Kasumi-1 (cell line): ENCODE results near the gene BTBD16.

Source experiments
- DNase-seq, 2 experiments: peaks; one replicate each; lab custom pipeline; 2025; lab: John Stamatoyannopoulos, UW

Gene BTBD16

DNA sequence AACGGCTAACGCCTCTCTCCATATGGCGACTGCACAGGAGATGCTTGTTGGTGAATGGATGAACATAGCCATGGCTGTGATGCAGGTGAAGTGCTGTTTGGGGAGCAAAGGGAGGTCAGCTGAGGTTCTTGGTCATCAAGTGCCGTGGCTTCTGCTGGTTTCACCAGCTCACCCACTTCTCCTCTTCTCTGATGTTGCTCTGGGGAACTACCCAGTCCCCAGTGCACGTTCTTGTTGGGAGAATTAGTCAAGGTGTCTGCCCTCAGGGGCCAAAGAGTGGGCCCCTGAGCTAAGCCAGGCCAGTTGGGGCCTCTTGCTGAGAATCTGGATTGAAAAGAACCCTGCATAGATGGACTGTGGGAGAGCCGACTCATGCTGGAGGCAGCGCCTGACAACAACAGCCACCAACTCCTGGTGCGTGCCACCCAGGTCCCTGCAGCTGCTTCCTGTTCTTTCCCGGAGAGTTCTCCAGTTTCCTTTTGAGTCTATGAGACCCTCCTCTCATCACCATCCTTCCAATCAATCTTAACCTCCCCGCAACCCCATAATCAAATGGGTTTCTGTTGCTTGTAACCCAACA is 3.0 kb downstream of the BTBD16 start:
- DNase-seq = no peak

DNA sequence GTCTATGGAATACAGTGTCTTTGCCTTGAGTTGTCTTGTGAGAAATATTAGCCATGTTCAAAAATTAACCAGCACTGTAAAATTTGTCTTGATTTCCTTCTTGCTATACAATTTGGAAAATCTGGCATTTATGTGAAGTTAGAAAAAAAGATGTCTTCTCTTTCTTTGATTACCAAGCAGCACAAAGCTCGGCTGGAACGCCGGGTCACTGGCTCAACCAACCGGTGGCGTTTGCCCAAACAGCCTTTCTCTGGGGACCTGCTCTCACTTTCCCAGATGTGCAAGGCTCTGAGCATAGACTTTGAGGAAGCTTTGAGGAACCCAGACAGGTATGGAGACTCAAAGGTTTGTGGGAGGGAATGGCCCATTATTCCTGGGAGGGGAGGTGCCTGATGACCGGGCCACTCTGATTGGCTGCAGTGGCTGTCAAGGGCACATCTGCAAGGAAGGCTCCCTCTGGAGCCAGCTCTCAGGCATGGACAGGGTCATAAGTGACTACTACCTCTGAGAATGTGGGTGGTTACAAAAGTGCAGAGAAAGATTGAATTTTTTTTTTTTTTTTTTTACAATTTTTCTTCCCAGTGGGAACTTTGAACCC is 5.6 kb downstream of the BTBD16 start:
- DNase-seq = no peak

DNA sequence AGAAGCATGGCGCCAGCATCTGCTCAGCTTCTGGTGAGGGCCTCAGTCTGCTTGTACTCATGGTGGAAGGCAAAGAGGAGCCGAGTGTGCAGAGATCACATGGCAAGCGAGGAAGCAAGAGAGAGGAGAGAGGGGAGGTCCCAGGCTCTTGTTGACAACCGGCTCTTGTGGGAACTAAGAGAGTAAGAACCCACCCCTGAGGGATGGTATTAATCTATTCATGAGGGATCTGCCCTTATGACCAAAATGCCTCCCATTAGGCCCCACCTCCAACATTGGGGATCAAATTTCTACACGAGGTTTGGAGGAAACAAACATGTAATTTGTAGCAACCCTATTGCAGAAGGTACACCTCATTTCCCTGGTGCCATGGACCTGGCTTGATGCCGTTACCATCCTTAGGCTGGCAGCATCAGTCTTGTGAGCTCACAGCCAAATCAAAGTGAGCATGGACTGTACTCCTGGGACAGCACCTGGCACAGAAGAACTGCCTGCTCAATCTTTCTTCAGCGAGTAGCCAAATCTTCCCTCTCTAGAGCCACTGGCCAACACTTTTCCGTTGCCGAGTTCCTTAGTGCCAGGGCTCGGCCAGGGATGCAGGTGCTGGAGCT is 6.5 kb downstream of the BTBD16 start:
- no peak for DNase-seq

DNA sequence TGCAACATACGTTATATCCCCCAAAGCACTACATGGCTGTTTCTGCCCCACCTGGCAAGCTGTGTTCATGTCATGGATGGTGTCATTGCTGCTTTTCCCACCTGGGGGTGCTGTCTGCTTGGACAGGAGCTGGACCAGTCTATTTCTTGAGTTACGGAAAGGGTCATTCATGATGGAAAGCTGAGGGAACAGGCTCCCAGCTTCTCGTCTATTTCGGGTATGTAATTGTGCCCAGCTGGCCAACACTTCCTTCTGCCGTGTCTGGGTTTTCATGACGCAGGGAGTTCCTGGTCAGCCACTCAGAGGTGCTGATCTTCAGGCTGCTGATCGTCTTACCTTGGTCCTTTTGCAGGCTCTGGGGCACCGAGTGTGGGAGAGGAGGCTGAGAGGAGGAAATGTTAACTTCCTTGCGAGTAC is 8.6 kb downstream of the BTBD16 start:
- no peak for DNase-seq

DNA sequence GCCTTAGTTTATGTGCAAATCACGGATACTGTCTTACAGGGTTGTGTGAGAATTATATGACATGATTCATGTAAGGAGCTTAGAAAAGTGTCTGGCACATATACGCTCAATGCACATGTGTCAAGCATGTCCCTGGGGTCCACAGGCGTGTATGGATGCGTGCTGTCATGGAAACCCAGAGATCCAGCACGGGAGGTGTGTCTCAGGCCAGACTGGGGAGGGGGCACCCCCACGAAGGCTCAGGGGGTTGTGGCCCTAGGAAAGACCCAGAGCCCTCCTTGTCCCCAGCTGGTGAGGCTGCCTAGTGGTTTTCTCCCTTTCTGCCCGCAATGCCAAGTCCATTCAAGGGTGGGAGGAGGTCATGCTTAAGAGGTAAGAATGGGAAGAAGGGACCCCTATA is 9.1 kb downstream of the BTBD16 start:
- DNase-seq = no peak

DNA sequence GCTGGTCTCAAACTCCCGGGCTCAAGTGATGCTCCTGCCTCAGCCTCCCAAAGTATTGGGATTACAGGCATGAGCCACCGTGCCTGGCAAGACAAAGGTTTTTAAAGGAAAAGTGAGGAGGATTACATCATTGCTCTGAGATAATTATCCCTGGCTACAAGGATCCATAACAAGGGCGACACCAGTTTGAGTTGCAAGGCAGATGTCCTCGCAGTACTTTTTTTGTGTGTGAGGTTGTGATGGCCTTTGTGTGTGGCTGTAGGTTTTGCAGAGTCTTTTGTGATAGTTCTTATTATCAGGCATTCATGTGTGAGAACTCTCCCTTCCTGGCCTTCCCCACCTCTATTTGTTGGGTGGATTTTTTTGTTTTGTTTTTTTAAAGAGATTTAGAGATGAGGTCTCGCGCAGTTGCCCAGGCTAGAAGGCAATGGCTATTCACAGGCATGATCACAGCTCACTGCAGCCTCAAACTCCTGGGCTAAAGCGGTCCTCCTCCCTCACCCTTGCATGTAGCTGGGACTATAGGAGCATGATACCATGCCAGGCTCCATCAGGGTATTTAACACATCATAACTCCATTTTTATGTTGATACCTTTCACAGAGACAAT is 10.0 kb downstream of the BTBD16 start:
- no peak for DNase-seq

DNA sequence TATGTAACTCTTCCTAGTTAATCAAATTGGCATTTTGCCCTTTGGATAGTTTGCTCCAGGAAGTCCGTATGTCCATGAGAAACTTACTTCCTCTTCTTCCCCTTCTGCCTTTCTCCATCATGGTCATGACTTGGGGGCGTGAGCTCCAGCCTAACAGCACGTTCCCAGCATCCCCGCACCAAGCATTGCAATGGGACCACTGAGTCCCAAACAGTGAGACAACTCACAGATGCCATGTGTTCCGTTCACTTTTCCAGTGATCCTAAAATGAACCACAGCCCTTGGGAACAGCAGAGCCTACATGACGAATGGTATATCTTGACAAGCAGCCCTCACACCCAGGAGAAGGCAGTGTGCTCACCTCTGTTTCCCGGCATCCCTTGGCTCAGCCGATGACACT is 10.7 kb downstream of the BTBD16 start:
- DNase-seq = no peak

DNA sequence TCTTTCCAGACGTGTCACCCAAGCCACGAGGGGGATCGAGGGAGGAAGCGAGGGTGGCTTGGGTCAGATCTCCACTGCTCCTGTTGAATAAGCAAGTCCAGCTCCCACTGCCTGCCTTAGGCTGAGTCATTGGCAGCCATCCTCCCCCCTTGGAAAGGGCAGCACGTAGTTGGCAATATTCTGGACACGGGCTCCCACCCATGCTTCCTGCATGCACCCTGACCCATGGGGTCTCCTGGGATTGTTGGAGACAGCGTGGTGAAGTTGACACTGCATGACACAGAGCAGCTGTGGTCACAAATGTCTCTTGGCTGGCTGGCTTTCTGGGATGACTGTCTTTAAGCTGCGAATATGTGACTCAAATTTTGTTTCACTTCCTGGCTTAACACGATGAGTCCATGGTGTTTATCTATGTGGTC is 11.2 kb downstream of the BTBD16 start:
- DNase-seq = no peak

DNA sequence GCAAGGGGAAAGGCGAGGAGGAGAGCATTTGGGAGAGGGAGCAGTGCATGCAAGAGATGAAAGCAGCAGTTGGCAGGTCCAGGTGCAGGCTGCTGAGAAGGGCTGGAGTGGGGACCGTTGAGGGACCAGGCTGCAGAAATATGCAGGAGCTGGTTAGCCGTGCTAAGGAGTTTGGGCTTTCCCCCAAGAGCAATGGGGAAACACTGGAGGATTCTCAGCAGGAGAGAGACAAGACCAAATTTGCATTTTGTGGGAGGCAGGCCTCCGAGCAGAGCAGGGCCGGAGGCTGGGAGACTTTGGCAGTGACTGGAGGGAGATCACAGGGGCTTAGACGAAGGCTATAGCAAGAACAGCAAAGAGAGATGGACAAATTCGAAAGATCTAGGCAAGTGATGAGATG is 11.8 kb downstream of the BTBD16 start:
- no peak for DNase-seq

DNA sequence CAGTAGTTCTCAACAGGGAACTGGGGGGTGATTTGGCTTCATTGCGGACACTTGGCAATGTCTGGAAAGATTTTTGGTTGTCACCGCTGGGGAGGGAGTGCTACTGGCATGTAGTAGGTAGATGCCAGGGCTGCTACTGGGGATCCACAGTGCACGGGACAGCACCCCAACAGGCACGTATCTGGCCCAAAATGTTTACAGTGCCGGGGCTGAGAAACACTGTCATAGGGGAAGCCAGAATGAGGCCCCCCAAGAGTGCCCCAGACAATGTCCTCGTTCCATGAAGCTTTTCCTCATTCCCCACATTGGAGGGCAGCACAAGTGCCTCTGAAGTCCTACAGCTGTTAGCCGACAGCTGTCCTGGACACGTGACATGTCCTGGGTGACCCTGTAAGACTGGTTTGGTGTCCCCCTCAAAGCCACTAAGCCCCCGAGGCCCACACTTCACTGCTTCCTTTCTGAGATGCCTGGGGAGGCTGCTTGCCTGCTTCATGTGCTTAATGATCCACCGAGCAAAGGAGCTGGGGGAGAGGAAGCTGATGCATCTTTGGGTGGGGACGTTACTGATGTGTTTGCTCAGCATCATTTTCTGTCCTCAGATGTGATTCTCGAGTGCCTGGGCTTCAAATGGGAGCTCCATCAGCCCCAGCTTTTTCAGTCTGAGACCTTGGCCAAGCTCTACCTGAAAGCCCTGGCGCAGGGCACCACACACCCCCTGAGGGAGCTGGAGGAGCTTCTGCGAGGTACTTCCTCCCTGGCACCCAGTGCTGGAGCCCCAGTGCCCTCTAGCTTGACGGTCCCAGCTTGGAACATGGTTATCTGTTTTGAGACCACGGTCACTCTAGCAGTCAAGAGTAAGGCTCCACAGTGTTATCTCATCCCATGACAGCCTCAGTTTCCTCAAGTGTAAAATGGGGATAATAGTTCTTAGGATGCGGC is 14.7 kb downstream of the BTBD16 start:
- DNase-seq = no peak

DNA sequence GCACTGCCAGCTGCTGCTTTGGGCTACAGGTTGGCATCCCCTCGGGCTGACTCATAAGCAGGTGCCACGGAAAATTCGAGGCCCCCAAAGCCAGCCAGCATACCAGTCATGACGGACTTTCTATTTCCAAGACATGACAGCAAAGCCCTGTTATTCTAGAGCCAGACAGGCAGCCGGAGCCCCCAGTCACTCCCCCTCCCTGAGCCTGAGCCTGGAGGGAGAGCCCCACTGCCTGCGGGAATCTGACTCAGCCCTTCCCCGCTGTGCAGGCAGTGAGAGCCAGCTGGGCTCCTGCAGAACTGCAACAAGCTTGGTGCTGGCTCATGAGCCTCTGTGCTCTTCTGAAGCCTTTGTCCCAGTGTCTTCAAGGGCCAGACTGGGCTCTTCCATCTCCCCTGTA is 15.8 kb downstream of the BTBD16 start:
- DNase-seq = no peak

DNA sequence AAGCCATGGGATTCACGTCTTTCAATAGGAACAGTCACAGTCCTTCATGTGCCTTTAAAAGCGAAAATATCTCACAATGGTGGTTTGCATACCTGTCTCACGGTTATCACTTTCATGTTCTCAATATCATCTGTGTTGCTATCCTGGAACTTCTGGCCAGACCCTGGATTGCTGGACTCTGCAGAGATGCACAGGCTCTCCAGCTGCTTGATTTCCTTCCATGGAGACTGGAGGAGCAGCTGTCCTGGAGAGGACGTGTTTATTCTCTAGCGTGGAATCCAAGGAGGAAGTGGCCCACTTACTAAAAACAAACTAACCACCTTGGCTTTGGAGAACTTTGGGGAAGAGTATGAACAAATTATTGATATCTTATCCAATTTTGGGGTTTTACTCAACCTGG is 16.5 kb downstream of the BTBD16 start:
- no peak for DNase-seq

DNA sequence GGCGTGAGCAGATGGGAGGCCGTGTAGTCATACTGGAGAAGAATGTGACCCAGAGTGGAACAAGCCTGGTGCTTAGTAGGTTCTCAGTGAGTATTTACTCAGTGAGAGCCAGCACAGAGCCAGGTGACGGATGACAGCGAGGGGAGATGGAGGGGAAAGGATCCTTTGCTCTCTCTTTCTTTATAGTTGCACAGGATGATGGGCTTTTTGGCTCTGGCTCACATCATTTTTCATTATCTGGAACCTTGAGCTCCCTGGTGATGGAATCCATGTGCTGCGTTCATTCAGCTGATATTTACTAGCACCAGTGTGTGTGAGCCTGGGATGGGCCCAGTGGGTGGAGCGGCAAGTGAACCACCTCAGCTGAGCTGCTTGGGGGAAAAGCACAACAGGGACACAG is 17.2 kb downstream of the BTBD16 start:
- no peak for DNase-seq

DNA sequence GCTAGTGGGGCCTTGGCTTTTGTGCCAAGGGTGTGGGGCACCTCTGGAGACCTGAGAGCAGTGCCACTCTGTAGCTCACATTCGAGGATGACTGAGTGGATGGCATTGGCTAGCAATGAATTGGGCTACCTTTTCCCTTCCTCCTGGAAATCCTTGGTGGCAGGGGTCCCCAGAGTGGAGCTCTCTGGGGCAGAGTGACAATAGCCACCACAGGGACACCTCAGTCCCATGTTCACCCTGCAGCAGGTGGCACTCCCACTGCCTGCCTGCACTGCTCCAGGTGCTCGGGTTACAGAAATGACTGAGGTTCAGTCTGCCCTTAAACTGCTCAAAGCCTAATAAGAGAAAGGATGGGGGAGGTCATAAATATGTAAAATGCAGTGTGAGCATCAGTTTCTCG is 17.8 kb downstream of the BTBD16 start:
- DNase-seq = no peak

DNA sequence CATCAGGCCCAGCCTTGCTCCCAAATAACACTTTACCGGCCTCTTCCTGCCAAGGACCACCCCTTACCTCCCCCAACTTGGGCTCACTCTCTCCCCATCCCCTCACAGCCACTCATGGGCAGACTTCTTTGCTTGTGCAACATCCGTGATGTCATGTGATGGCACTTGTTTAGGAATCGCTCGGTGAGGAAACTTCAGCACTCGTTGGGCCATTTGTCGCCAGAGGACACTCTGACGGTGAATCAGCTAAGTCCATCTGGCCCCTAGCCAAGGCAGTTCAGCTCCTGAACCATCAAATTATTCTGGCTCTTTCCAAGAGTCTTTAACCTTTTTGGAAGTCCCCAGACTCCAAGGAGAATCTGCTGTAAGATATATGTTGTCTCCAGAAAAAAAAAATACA is 19.2 kb downstream of the BTBD16 start:
- DNase-seq = no peak

DNA sequence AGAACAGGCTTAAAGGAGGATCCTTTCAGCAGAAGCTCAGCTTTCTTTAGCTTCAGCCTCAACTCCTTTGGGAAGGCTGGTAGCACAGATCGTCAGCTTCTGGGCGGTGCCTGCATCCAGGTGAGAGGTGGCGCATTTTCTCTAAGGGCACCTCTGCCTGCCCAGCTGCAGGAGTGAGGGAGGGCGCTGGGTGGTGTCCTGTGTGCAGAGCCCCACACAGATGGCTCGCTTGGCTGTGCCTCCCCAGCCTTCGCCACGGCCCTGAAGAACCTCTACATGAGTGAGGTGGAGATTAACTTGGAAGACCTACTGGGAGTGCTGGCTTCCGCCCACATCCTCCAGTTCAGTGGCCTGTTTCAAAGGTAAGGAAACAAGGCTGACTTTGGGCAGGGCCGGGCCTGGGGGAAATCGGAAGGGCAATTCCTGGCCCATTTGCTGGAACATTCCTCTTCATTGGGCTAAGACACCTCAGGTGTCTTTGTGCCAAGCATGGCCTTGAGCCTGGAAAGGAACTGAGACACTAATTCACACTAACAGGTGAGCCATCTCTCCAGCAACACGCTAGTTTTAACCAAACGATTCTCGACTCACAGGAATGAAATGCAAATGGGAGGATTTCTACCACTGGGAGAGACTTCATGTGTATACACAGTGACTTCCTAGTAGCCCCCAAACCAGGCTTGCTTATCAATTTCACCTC is 19.9 kb downstream of the BTBD16 start:
- no peak for DNase-seq

DNA sequence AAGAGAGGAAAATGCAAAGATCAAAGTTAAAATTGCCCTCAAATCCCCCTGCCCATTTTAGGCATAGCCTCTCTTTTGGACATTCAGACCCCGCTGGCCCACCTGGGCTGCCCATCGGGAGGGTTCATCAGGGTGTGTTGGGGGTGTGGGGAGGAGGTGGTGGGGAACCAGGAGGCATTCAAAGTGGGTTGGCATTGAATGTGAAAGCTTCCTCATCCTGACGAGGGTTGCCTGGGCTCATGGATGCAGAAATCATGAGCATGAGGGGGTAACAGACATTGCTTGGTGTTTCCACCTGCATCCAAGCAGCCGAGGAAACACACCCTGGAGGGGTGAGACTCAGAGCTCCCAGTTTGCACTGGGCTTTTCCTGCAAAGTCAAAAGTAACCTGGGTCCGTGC is 20.6 kb downstream of the BTBD16 start:
- DNase-seq = no peak

DNA sequence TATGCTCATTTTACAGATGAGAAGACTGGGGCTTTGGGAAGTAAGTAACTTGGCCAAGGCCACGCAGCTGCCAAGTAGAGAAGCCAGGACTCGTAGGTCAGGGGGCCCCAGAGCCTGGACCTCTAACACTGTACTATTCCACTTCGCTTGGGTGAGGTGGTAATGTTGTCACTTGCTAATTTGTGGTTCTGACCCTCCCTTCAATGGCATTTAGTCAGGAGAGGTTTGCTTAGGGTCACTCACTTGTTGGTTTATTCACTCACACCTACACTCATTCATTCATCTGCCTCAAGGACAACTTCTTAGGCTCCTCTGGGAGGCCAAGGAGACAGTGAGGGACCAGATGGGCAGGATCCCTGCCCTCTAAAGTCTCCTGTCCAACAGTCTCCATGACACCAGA is 21.3 kb downstream of the BTBD16 start:
- no peak for DNase-seq

DNA sequence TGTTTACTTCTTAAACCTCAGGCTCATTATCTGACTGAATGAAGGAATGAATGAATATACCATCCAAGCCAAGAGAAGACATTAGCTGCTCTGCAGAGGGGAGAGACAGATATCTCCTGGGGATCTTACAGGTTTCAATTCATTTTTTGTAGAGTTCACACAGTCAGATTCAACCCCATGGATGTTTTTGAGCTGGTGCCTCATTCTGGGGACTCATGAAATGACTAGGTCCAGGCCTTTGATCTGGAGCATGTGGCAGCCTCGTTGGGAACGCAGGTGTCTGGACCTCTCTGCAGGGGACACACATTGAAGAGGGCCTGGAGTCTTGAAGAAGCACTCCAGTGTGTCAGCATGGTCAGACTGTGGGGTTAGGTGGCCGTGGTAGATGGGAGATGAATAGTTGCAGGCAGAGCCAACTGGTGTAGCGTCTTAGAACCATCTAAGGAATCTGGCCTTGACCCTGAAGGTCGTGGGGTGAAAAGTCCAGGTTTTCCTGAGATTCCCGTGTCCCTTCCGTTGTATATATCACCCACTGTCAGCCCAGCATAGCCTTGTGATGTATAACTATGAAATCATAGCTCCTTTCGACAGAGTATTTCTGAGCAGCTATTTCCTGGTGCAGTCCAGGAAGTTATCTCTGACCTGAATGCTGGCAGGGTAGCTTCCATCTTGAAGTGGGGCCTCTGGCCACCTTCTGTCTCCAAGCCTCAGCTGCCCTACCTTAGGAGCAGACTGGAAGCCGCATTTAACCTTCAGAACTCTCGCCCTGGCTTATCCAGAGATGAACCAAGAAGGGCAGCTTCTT is 22.3 kb downstream of the BTBD16 start:
- no peak for DNase-seq

DNA sequence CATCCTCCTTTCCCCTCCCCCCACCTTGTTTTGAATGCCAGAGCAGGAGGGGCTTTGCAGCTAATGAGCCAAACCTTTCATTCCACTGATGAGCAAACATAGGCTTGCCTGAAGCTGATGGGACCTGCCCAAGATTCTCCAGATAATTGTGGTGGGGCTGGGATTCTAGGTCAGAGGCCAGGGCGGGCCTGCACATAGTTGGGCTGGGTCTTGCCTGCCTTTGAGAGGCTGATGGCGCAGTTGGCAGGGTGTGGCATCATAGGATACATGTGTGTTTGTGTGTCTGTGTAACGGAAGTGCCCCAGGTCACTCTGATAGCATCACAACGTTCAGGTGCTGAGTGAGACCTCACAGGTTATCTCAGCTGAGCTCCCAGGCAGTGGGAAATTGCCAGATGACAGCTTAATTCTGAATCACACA is 22.9 kb downstream of the BTBD16 start:
- DNase-seq = no peak
